Mucosa of descending colon (tissue), 3 donors: Measurements from ENCODE around the gene EID1. TPM values are rescaled to one million over a fixed set of nuclear protein-coding genes. Genes with fewer than 3 reads are reported as not detected.
A peak's percentile ranks its signal among the peaks of the same experiment; 100 is the strongest.

Experiments used
- ATAC-seq: fragments of 200-7000 bp; cut with Tn5 transposase; one replicate; pipeline ENCODE4 v1.9.1; 2020; ENCODE audit warnings: mild to moderate bottlenecking, moderate library complexity
- DNase-seq, 3 donors: peaks; one replicate each; pipeline ENCODE4 v3.0.0-alpha.2; 2020
- H3K36me3 ChIP-seq: fragments of 200-600 bp; one replicate; pipeline ENCODE4 v1.8.0; 2021; ENCODE audit warnings: low read depth, mild to moderate bottlenecking
- H3K4me1 ChIP-seq: fragments of 200-600 bp; one replicate; pipeline ENCODE4 v1.8.0; 2021; ENCODE audit warnings: low read depth, mild to moderate bottlenecking
- H3K4me3 ChIP-seq: fragments of 200-600 bp; one replicate; pipeline ENCODE4 v1.8.0; 2021; ENCODE audit warnings: mild to moderate bottlenecking
- H3K9me3 ChIP-seq: fragments of 200-600 bp; one replicate; pipeline ENCODE4 v1.8.0; 2021; ENCODE audit warnings: mild to moderate bottlenecking
- CTCF ChIP-seq: fragments of 200-600 bp; IDR thresholded peaks from one replicate; pipeline ENCODE4 v1.8.0; 2022; ENCODE audit warnings: antibody characterized with exemption, mild to moderate bottlenecking
- intact Hi-C, 2 donors: fragments of 100-400 bp; cut with DNase I in 1 of 2; cut with micrococcal nuclease in 1 of 2; formaldehyde crosslinking; loops; one replicate each; pipeline versions ENCODE4 v1.11.0 to v1.11.1; 2022; cut with DNase I, micrococcal nuclease
- long read RNA-seq, 2 donors: library from polyadenylated mRNA; unstranded; transcript quantifications; one replicate each; pipeline ENCODE4 v2.0.0, GENCODE V29; 2019 to 2021
- total RNA-seq, 3 donors: library from RNA; stranded (reverse); fragmentation: NEBNext Ultra II Directional in 2 of 3; extraction: Animal tissue kit (Norgen Biotek cat#: 25700) in 2 of 3; gene quantifications; one replicate each; pipeline versions ENCODE4 v1.2.1 to v1.2.4, GENCODE V29; 2021 to 2023
- donor health status: DM: no; HTN: no; CAD: no; lungs with moderate emphysema.
- donor health status: DM: no; HTN: no; CAD: no.
- donor health status: DM: no; HTN: yes; CAD: no.

The EID1 gene
- total RNA-seq, result 100 to 1,000 TPM in 1 of 3 donors, 10 to 100 TPM in 2; 44.7 to 128 (median 53.8) TPM
- long read RNA-seq, donor 1, transcript EID1-201 (1 exons, 2,298 nt), result major isoform, 262 of 262 reads
- long read RNA-seq, donor 1, partial matches to known transcripts, result 0 of 262 reads
- long read RNA-seq, donor 1, other reads (novel, unspliced or antisense), result 0 of 262 reads
- long read RNA-seq, donor 2, transcript EID1-201 (1 exons, 2,298 nt), result major isoform, 126 of 126 reads
- long read RNA-seq, donor 2, partial matches to known transcripts, result 0 of 126 reads
- long read RNA-seq, donor 2, other reads (novel, unspliced or antisense), result 0 of 126 reads

GRCh38 chr15:48877630-48878595 lies at the start of gene EID1:
Gene EID1 (plus strand): TSS chr15:48878134. CDS start chr15:48878177, 43 bp downstream.
- ATAC-seq, result peak; percentile 100
- Histone ChIP-seq H3K36me3 (no peaks in the 10 kb centered on the region), H3K4me1 (peaks cover 9% of the 10 kb centered on the region), H3K9me3 (no peaks in the 10 kb centered on the region), H3K4me3 (peak within 1 kb of the TSS; percentile 49)
- intact Hi-C loops, result no loop called here
- TF ChIP-seq CTCF, result no peak
- peak; percentile 94 to 95 (median 94) for DNase-seq

- Histone ChIP-seq H3K4me1 (no peaks in the 10 kb centered on the region), H3K36me3 (no peaks in the 10 kb centered on the region), H3K9me3 (no peaks in the 10 kb centered on the region), H3K4me3 (no peak overlapping the region)
- intact Hi-C loops, result no loop called here
- no peak for TF ChIP-seq CTCF
- DNase-seq (no peak), ATAC-seq (no peak)
Observed at GRCh38 chr15:48828471-48828870, 49.5 kb upstream of the EID1 start.

DNA sequence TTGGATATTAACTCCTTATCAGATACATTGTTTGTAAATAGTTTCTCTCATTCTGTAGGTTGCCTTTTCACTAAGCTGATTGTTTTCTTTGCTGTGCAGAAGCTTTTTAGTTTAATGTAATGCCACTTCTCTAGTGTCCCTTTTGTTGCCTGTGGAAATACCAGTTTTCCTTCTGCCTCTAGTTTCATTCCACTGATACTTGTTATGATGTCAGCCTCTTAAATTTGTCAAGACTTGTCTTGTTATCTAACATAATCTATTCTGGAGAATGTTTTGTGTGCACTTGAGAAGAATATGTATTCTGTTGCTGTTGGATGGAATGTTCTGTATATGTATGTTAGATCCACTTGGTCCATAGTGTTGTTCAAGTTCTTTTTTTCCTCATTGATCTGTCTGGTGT lies 49.0 kb upstream of the EID1 start:
- Histone ChIP-seq H3K36me3 (no peaks in the 10 kb centered on the region), H3K4me1 (no peaks in the 10 kb centered on the region), H3K4me3 (no peak overlapping the region), H3K9me3 (no peaks in the 10 kb centered on the region)
- ATAC-seq (no peak), DNase-seq (no peak)
- intact Hi-C loops, result no loop called here
- no peak for TF ChIP-seq CTCF

GRCh38 chr15:48832648-48833047 lies 45.3 kb upstream of the EID1 start:
- H3K4me1 ChIP-seq, result no peaks in the 10 kb centered on the region
- H3K4me3 ChIP-seq, result no peak overlapping the region
- intact Hi-C loops, result no loop called here
- ATAC-seq (no peak), DNase-seq (no peak)
- H3K9me3 ChIP-seq, result no peaks in the 10 kb centered on the region
- no peaks in the 10 kb centered on the region for H3K36me3 ChIP-seq
- no peak for TF ChIP-seq CTCF

DNA sequence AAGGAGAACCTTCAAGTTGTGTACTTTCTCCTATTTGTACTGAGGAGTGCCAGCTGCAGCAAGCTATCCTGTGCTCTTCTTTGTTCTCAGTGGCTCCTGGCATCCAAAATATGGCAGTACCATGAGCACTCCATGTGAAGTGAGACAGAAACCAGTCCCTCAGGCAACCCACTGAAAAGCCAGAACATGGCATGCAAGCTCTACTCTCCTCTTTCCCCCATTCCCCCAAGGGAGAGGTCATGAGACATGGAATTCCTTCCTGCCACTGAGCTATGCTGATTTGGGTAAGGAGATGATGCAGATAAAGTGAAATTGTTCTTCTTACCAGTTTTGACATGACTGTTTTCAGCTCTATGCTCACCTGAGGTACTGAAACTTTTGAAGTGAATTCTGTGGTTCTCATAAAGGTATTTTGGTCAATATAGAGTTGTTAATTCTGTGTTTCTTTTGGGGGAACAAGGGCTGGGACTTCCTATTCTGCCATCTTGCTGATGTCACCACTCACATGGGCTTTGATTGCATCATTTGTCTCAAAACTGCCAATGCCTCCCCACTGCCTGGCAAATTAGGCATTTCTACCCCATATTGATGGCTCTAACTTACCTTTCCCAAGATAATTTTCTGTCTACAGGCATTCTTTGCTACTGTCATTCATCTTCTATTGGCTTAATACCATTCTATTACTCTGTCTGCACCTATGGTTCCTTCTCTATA lies 44.3 kb upstream of the EID1 start:
- H3K36me3 ChIP-seq, result no peaks in the 10 kb centered on the region
- no peaks in the 10 kb centered on the region for H3K9me3 ChIP-seq
- H3K4me1 ChIP-seq, result no peaks in the 10 kb centered on the region
- no peak for ATAC-seq
- no peak for DNase-seq
- no peak for TF ChIP-seq CTCF
- H3K4me3 ChIP-seq, result no peak overlapping the region
- intact Hi-C loops, result no loop called here
